22Rv1 (cell line): ENCODE results near the gene DNAH3.
"Not testable (repeated sequence)": the region's sequence is repeated elsewhere in the genome, so short reads cannot be mapped to it uniquely, and the experiment has no call there.

Experiments used
- H3K27ac ChIP-seq: fragments of 450-650 bp; 2 replicates; pipeline ENCODE4 v1.5.1; 2017
- CTCF ChIP-seq: fragments of 450-650 bp; IDR thresholded peaks from 2 replicates; pipeline ENCODE4 v1.5.1; 2017; ENCODE audit warnings: mild to moderate bottlenecking
- ZFX ChIP-seq: fragments of 450-650 bp; IDR thresholded peaks from 2 replicates; pipeline ENCODE4 v1.6.1; 2017; ENCODE audit warnings: antibody characterized with exemption, borderline replicate concordance

DNAH3 gene

GRCh38 chr16:21060027-21060510 lies 90.6 kb downstream of the DNAH3 start:
- TF ChIP-seq CTCF (no peak), ZFX (no peak)
- no peak overlapping the region for H3K27ac ChIP-seq

GRCh38 chr16:21057875-21058274 lies 92.8 kb downstream of the DNAH3 start:
- TF ChIP-seq CTCF: no peak
- TF ChIP-seq ZFX: no peak
- no peak overlapping the region for H3K27ac ChIP-seq

- no peak overlapping the region for H3K27ac ChIP-seq
Measured at GRCh38 chr16:21056396-21056795, 94.2 kb downstream of the DNAH3 start.

GRCh38 chr16:21055738-21056137 lies 94.9 kb downstream of the DNAH3 start:
- not testable (repeated sequence) for H3K27ac ChIP-seq

More at GRCh38 chr16:21056396-21056795, 94.2 kb downstream of the DNAH3 start:
- TF ChIP-seq ZFX: no peak
- TF ChIP-seq CTCF: no peak

GRCh38 chr16:21053590-21053989 lies 97.1 kb downstream of the DNAH3 start:
- no peak for TF ChIP-seq CTCF
- TF ChIP-seq ZFX: no peak
- no peak overlapping the region for H3K27ac ChIP-seq

- not testable (repeated sequence) for H3K27ac ChIP-seq
Measured at GRCh38 chr16:21048091-21048912, 102.3 kb downstream of the DNAH3 start.

GRCh38 chr16:21038197-21038596 lies 112.4 kb downstream of the DNAH3 start:
- TF ChIP-seq CTCF (no peak), ZFX (no peak)
- H3K27ac ChIP-seq: no peak overlapping the region

GRCh38 chr16:21037736-21038135 lies 112.9 kb downstream of the DNAH3 start:
- H3K27ac ChIP-seq: no peak overlapping the region
- TF ChIP-seq CTCF (no peak), ZFX (no peak)
